GM11168 (cell line): ENCODE data around the gene ZIC1.

ENCODE experiments used
- in situ Hi-C: fragments of 300-500 bp; cut with MboI; formaldehyde crosslinking; loops from one replicate; pipeline ENCODE4 v1.12.0; 2022; ENCODE audit warnings: low sequenced_read_pairs; ENCODE audit not compliant: unreplicated experiment

Gene ZIC1

DNA sequence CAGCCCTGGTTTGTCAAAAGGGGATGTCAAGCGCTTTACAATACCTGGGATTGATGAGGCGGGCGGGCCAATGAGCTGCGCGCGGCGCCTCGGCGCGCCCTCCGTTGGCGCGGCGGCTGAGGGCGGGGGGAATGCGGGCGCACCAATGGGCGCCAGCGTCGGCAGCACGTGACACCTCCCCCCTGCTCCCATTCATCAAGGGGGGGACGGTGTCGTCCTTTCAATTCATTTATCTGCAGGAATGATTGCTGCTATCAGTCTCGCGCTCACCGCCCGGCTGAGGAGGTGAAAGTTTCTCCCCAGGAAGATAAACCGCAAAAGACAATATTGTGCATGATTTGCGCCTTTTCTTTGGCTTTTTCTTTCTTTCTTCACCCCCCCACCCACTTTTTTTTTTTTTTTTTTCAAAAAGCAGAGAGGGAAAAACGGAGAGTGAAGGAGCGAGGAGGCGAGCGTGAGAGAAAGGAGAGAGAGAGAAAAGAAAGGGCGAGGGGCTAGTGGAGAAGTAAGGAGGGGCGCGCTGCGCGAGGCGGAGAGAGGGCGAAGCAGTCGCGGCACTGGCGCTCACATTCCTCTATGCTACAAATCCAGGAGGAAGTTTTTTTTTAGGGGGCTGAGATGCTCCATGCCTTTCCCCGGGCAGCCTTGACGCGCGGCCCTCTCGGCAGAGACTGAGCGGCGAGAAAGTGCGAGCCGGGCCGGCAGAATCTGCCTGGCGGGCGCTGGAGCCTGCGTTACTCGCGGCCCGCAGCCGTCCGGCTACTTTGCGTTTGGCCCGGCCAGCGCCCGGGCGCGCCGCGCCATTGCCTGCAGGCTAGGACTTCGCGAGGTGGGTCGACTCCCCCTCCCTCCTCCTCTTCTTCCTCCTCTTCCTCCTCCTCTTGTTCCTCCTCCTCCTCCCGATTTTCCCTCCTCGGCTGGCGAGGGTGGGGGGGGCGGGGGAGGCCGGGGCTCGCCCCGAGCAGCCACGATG lies at the start of gene ZIC1:
Gene ZIC1, plus strand, starts transcription at position 223 of the 973 bp plus-strand sequence. Its CDS starts 748 bp downstream, at position 971.
- in situ Hi-C loops, result no loop called here

DNA sequence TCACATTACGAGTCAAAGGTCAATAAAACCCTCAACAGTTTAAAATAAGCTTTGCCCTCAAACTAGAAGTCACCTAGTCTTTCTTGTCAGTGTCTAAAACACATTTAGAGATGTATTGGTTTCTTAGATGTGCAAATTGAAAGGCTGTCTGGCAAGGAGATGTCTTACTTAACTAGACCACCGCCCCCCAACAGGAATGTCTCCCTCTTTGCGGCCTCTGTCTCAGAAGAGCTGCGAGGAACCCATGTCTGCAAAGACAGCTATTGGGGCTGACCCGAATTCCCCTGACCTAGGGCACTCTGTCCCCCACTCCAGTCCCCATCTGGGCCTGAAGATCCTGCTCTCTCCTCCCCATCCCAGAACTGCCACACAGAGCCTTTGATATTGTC lies 49.1 kb upstream of the ZIC1 start:
- in situ Hi-C loops, result no loop called here

DNA sequence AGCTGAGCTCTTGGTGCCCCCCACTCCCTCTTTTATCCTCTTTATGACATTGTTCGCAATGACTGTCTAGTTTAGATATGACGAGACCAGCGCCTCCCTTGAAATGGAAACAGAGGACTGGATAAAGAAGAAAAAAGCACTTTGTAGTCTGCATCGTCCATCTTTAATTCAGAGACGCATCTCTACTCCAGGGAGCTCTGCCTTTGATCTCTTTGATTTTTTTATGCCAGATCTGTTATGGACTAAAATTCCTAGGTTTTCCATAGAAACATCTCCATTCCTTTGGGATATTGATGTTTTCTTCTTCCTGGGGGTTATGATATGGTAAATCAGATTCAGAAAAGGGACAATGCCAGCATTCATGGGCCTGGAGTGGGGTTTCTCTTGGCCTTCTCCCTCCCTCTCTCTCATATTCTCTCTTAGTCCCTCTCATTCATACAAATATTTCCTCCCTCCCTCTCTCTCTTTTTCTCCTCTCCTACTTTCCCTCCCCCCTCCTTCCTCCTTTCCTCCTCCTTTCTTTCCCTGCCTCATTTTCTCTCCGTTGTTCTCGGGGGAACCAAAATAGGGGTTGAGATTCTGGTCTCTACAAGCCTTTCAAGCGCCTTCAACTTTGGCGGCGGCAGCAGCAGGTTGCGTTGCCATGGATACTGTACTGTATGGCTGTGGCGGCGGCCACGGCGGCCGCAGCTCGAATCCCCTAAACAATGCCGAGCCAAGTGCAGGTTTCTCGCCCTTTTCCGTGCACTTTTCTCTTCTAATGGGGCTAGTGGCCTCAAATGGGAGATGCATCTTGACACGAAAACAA lies 48.3 kb upstream of the ZIC1 start:
- in situ Hi-C loops, result no loop called here

DNA sequence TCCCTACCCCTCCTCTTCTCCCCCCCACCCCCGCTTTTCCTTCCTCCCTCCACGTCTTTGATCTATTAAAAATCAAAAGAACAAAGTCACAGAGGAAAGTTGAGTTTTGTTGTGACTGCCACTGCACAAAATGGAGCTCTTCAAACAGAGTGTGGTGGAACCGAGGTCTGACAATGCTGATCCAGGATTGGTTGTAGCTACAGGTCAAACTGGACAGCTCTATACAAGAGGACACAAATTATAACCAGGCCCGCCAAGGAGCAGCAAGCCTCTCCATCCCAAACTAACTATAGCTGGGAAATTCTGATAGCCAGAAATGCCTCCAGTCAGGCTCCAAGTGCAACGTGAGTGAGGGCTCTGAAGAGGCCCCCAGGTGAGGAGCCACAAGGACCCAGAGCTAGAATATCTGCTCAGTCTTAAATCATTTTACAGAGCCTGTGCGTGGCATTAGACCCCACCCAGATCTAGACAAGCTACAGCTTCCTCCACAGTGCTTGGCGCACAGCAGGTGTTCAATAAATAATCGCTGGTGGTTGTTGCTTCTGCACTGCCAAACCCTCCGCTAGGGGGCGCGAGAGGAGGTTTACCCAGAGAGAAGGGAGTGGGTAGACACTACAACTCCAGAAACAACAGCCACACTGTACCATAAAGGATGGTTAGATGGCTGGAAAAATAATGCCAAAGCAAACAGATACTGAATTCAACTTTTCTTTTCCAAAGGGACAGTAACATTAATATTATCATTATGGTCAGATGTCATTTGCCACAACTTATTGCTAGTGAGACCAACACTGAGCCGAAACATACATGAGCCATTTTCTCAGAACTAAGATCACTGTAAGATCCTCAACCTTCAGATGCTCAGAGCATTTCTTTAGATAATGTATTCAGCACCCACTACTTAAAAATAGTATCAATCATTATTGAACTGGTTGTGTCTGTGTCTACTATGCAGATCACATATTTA lies 47.4 kb upstream of the ZIC1 start:
- in situ Hi-C loops, result no loop called here

DNA sequence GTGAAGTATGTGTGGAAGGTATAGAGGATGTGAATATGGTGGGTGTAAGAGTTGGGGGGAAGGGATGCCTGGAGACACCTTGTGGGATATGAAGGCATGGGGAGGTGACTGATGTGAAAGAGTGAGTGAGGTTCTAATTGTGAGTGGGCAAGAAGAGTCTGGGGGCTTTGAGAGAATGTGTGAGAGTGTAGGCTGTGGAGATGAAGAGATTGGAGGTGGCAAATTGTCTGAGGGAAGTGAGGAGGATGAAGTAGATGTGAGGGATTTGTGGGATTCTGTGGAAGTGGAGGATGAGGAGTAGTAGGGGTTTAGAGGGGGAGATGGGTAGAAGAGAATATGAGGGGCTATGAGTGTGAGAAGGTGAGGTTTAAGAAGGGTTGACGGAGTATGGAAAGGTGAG lies 44.4 kb upstream of the ZIC1 start:
- in situ Hi-C loops, result no loop called here

DNA sequence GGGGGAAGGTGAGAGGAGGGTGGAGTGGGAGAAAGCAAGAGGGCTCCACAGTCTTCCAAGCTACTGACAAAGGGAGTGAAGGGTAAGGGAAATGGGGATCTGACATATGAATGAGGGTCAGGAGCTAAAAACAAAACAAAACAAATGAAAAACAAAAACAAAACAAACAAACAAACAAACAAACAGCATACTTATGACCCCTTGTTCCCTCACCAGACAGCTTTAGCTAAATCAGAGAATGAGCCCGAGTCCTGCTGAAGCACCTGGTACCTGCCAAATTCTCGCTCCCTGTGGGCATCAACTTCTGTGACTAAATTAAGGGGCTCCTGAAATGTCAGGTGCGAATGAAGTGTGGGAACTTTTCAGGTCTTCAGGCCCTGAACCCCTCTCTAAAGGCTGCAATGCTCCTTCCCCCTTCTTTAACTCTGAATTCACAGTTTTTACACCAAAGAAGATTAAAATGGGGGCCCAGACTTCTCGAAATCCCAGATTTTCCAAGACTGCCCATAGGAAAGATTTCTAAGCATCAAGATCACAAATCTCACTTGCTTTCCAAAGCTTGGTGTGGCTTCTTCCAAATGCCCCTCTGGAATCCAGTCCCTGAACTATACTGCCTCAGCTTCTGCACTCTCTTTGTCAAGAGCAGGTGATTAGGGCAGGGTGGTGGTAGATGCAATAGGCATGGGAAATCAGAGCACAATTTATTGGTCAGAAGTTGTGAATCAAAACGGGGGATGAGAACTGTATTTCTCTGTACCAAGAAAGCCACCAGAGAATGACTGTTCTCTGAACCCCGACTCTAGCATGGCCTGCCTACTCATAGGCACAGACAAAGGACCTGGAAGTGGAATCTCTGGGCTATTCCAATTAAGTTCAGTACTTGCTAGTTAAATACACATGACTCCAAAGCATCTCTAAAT lies 43.7 kb upstream of the ZIC1 start:
- in situ Hi-C loops, result no loop called here

DNA sequence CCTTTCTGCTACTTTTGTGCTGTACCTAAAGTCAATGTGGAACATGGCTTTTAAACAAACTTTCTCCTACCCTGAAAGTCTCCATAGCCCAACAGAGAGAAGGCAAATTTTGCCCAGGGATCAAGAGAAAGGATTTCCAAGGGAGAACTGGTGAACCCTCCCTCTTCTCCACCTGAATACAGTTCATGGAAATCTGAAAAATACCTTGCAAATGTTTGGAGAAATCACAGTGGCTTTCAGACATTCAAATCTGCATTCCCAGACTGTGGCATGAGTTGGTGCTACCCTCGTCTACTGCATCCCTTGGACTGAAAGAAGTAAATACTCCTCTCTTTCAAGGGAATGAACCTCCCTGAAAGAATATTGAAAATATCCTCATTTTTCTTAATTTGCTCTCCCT lies 41.5 kb upstream of the ZIC1 start:
- in situ Hi-C loops, result no loop called here

DNA sequence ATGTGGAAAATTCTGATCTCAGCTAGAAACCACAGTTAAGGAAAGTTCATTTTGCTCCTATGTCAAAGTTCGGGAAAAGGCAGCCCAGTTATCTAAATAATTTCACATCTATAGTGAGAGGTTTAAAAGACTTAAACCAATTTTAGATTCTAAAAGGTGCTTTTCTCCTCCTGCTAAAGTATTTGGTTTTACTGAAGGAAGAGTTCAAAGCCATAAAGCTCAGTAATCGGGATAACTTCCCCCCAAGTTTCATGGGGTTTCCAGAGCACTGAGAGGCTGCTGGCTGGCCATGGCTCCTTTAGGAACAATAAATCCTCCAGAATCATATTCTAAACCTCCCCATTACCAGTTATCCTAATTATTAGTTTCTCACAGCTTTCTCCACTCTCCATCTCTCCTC lies 41.0 kb upstream of the ZIC1 start:
- in situ Hi-C loops, result no loop called here

DNA sequence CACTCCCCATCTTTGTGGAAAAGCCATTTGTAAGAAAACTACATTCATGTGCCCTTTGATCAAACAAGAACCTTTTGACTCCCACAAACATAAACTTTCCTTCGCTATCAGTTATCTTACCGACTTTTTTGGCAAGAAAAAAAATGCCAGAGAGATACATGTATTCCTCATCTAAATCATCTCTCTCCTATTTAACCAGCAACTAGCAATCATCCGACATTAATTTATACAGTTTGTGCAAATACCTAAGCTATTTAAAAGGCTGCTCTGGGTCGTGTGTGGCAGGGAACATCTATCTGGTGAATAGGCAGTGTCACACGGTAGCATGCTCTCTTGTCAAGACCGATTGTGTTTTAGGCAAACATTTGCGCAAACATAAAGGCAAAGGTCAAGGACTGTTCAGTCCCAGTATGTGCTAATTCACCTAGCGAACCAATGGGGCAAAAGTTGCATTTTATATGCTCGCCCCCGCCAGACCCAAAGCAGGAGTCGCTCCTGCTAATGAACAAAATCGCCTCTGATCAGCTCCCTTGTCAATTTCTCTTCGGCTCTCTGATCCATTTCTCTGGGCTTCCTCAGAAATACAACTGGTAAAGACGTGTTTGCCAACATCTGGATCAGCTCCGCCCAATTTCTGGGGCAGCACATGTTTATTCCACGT lies 40.5 kb upstream of the ZIC1 start:
- in situ Hi-C loops, result no loop called here

DNA sequence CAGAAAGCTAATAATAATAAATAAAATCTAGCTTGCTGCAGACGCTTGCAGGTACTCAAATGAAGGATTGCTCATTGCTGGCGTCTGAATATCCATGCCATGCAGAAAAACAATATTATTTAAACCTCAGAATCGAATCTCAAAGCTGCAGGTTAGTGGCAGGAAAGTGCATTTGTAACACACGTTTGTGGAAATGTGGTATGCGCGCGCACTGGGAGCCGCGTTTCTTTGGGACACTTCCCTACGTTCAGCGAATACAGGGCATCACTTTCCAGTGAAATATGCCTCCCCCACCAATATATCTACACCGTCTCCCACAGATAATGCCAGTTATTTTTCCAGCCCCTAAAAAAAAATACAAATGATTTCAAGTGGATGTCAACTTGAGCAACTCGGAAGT lies 39.9 kb upstream of the ZIC1 start:
- in situ Hi-C loops, result no loop called here

DNA sequence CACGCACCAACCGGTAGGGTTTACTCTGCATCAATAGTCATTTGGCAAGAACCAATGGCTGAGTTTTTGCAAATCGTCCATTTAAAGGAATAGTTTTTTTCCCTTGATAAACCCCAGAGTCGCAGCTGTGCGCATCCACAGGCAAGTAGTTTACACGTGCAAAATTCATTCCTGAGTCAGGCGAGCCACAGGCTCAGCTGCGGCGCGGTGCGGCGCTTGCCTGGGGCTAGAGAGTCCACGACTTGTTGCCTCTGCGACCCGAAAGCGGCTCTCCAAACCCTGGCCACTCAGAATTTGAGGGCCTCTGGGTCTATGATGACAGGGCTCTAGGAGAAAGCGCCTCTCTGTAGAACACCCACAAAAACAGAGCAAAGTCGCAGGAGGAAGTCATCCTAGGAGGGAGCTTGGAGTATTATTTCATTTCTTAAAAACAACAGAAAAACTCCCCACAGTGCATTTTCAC lies 39.5 kb upstream of the ZIC1 start:
- in situ Hi-C loops, result no loop called here

DNA sequence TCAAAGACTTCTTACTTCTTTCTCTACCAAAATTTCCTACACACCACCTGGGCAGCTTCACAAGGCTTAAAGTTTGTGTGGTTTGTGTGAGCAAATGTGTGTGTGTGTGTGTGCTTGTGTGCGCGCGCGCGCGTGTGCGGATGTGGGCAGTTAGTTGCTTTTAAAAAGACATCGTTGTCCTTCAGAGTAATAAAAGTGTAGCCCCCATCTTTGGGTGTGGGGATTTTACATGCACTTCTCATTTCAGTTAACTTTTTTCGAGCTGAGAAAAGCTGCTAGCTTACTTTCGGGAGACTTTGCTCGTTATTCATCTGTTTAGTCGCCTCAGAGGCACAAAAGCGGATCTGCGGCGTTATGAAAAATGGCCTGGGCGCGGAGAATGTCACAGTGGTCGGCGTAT lies 38.8 kb upstream of the ZIC1 start:
- in situ Hi-C loops, result no loop called here

DNA sequence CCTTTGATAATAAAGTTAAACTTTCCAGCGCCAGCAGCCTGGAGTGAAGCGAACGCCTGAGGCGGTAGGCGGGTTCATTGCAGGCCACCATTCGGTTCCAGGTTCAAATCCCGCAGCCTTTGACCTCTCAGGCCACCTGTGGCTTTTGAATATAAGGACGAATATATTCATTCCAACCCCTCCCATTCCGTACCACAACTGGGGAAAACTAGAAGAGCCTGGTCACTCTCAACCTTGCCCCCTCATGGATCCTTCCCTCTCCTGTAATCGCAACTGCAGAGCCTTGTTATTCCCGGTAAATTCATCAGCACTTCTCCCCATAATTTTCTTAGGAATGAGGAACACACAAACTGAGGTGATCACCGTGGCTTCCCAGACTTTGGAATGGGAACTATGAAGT lies 38.0 kb upstream of the ZIC1 start:
- in situ Hi-C loops, result no loop called here

DNA sequence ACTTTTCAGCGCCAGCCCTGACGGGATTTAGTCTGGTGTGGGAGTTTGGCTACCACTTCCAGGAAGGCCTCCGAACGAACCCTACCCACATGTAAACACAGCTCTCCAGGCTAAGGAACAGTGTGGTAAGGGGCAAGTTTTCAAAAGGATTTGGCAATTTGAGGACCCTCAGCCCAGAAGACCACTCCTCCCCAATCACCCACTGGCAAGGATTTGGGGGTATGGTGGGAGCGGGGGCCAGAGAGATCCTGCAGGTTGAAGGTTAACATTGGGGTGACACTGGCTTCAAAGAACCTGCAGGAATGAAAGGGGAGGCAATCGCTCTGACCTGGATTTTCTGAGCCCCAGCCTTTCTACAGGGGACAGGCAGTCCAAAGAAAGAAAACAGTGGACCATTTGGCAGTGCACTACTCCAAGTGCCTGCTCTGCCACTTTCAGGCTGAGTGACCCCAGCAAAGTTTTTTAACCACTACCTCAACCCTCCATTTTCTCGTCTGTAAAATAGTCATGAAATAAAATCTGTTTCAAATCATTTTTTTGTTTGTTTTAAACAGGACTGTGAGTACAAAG lies 37.3 kb upstream of the ZIC1 start:
- in situ Hi-C loops, result no loop called here

DNA sequence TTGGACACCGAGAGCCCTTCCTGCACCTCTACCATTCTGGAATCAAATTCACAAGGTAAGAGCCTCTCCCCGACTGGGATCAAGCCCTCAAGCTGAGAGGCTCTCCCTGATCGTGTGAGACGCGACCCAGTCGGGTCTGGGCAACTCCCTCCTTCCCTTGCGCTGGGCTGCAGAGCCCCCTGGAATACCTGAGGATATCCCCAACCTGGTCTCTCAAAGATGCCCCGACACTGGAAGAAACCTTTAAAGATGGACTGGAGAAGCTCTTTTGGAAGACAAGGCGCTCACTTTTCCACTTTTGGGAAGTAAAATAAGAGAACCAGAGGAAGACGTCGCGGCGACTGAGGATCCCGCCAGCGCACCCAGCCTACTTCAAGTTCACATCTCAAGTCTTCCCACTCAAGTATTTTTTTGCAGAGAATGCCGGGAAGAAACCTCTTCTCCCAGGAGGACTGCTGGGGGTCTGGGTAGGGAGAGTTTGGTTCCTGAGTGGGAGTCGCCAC lies 36.6 kb upstream of the ZIC1 start:
- in situ Hi-C loops, result no loop called here

DNA sequence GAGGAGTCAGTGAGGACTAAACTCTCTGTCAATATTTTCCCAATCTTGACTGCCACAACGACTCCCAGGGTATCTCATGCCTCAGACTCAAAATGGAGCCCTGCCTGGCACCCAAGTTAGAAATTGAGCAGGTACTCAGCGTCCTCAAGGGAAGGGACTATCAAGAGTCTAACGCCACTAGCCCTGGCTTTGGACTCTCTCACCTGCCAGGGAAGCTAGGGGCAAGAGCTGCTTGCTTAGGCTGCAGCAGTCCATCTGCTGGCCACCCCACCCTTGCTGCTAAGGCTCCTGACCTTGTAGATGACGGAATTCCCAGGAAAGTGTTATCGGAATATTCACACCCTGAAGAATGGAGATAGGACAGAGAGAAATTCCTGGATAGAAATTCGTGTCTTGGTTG lies 35.9 kb upstream of the ZIC1 start:
- in situ Hi-C loops, result no loop called here

DNA sequence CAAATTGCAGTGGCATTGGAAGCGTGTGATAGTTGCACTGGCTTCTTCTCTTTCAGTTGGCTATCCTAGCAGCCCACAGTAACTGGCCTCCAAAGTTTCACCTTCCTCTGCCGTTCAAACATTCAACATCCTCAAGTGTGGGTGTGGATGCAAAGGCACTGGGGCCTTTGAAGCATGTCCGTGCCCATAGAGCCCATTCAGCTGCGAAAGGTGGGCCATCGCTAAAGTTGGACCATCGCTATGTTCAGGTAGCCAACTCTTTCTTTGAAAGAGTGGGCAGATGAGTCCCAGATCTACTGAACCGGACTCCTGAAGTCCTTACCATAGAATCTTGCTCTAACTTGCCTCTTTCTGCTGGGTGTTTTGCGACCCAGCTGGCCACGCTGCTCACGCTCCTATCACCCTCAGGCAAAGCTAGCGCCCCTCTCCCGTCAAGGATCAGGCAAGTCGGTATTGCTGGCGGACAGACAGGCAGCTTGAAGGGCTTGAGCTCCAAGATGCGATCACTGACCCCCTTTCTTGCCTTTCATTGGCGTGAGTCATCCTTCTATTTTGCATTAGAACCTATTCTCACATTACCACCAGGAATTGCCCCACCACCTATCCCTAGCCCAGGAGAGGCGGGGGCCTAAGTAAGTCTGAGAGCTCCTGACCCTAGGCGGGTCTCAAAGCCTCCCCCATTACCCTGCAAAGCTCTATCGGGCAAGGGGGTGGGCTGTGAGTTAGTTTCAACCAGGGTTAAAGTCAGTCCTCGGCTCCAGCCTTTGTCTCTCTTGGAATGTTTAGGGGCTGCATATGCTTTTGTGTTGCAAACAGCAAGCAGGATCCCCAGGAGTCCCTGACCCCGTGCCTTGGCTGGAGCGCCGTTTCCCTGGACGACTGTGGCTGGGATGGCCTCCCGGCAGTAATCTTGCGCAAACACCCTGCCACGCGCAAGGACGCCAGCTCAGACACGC lies 31.5 kb upstream of the ZIC1 start:
- in situ Hi-C loops, result no loop called here
